ENCODE results near the gene GRIK2.

The GRIK2 gene

GRCh38 chr6:101434601-101435000, 41.1 kb downstream of the GRIK2 start:
- no peak for TF ChIP-seq CTCF (conservative IDR thresholded peaks at IDR 0.05; ENCODE audit: low read depth, low read length)
- no peak for DNase-seq (ENCODE audit: low read depth)
- H3K4me3 ChIP-seq (ENCODE audit: low read length): no peak overlapping the region

DNA sequence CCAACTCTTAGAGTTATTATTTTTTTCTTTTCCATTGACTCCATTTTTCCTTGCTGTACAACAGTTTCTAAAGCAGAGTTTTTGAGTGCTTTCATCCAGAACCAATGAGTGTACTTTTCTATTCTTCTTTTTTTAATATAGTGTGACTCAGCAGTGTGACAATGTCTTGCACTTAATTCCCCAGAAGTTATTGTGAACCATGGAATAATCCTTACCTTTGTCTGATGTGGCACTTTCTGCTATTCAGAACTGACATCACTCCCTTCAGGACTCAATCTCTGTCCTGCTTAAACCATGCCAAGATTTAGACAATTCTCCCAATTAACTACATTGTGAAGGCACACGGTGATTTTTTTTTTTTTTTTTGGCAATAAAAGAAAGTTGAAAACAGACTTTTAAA, 41.5 kb downstream of the GRIK2 start:
- no peak for DNase-seq (ENCODE audit: low read depth)
- no peak overlapping the region for H3K4me3 ChIP-seq (ENCODE audit: low read length)
- no peak for TF ChIP-seq CTCF (conservative IDR thresholded peaks at IDR 0.05; ENCODE audit: low read depth, low read length)

DNA sequence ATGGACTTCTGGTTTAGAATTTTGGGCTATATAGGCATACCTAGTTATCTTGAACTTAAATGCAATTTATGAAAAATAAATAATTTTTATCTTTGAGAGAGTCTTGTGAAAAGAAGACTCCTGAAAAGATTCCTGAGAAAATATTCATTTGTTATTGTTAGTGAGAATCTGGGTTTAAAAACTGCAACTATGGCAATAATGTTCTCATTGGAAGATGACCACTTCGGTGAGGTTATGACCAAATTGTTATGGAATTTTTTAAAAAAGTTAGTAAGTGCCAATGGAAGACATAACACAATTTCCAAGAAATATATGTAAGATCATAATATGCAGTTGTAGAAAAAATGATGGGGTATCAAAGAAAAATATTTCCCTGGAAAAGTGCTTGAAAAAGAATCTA, 46.3 kb downstream of the GRIK2 start:
- TF ChIP-seq CTCF (conservative IDR thresholded peaks at IDR 0.05; ENCODE audit: low read depth, low read length): no peak
- no peak overlapping the region for H3K4me3 ChIP-seq (ENCODE audit: low read length)
- no peak for DNase-seq (ENCODE audit: low read depth)

DNA sequence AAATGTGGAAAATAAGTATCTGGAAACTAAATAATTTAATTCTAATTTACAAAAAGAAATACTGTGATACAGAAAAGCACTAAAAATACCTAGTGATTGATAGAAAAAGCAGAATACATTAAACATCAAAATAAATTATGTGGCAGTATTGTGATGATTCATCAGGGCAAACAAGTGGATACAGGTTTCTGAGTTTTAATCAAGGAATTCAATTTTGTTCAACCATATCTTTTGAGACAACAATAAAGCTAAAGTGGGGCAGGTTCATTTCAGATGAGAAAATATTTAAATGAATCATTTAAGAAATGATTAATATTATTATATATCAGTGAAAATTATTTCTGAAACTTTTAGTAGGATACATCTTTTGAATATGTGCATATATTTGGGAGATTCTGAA, 49.8 kb downstream of the GRIK2 start:
- DNase-seq (ENCODE audit: low read depth): no peak
- no peak for TF ChIP-seq CTCF (conservative IDR thresholded peaks at IDR 0.05; ENCODE audit: low read depth, low read length)
- H3K4me3 ChIP-seq (ENCODE audit: low read length): no peak overlapping the region

DNA sequence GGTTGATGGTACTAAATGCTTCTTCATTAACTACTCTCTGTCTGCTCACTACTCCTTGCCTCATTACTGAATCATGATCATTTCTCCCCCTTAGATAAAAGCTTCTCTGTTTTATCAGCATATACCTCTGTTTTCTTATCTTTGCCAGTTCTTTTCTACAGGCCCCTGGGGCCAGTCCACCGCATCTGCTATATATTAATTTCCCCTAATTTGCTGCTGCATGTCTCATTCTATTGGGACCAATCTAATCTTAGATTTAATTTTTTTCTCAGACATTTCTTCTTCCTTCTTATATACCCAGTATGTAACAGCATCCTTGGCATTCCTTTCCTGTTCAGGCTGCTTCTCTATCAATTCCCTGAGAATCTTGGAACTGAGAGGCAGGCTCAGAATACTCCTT, 51.2 kb downstream of the GRIK2 start:
- no peak for DNase-seq (ENCODE audit: low read depth)
- TF ChIP-seq CTCF (conservative IDR thresholded peaks at IDR 0.05; ENCODE audit: low read depth, low read length): no peak
- H3K4me3 ChIP-seq (ENCODE audit: low read length): no peak overlapping the region

DNA sequence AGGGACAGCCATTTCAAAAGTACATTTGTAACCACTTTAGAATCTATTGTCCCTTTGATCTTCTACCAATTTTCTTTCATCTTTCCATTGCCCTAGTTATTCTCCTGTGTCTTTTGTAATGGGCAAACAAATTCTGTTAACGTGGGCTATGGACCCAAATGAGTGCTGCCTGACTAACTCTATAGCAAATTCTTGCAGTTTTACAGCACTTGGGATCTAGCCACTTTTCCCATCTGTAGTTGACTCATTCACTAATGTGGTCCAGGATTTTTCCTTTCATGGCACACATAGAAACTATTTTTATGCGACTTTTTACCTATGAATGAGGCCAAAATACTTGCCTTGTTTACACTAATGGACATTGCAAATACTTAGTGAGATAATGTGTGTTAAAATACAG, 52.0 kb downstream of the GRIK2 start:
- H3K4me3 ChIP-seq (ENCODE audit: low read length): no peak overlapping the region
- no peak for TF ChIP-seq CTCF (conservative IDR thresholded peaks at IDR 0.05; ENCODE audit: low read depth, low read length)
- no peak for DNase-seq (ENCODE audit: low read depth)

DNA sequence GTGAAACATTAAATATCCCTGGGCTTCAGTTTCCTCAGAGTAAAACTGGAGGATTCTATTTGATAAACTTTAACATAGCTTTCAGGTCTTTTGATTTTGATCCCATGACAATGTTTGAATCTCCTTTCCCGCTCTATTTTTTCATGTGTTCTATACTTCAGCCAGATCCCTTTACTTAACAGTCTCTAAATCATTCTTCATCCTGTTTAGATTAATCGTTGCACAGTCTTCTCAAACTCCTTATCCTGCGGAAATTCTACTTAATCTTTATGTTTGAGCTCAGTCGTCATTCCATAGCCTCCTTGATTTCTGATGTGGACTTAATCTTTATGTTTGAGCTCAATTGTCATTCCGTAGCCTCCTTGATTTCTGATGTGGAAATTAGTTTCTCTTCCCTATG, 57.4 kb downstream of the GRIK2 start:
- H3K4me3 ChIP-seq (ENCODE audit: low read length): no peak overlapping the region
- no peak for TF ChIP-seq CTCF (conservative IDR thresholded peaks at IDR 0.05; ENCODE audit: low read depth, low read length)
- no peak for DNase-seq (ENCODE audit: low read depth)
